ENCODE measurements around the gene MPZL3.

DNA sequence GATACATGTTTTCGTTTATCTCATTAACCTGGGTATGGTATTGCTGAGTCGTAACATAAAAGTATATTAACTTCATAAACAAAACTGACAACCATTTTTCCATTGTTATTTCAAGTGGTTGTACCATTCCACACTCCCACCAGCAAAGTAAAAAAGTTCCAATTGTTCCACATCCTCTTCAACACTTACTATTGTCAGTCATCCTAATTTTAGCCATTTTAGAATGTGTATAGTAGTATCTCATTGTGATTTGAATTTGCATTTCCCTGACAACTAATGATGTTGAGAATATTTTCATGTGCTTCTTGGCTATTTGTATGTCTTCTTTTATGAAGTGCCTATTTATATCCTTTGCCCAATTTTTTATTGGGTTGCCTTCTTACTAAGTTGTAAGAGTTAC, 41.9 kb upstream of the MPZL3 start:
- TF ChIP-seq POLR2A (IDR thresholded peaks at IDR 0.05; ENCODE audit: low read depth, low read length), result no peak
- TF ChIP-seq POLR2AphosphoS5 (IDR thresholded peaks at IDR 0.05; ENCODE audit: low read depth, low read length), result no peak

Data from GM12892 (cell line).